NCI-H2081 (cell line): ENCODE data around the gene CDH4.

Source experiments
- DNase-seq, 2 experiments: peaks; one replicate each; lab custom pipeline; 2025; lab: John Stamatoyannopoulos, UW

Gene CDH4

DNA sequence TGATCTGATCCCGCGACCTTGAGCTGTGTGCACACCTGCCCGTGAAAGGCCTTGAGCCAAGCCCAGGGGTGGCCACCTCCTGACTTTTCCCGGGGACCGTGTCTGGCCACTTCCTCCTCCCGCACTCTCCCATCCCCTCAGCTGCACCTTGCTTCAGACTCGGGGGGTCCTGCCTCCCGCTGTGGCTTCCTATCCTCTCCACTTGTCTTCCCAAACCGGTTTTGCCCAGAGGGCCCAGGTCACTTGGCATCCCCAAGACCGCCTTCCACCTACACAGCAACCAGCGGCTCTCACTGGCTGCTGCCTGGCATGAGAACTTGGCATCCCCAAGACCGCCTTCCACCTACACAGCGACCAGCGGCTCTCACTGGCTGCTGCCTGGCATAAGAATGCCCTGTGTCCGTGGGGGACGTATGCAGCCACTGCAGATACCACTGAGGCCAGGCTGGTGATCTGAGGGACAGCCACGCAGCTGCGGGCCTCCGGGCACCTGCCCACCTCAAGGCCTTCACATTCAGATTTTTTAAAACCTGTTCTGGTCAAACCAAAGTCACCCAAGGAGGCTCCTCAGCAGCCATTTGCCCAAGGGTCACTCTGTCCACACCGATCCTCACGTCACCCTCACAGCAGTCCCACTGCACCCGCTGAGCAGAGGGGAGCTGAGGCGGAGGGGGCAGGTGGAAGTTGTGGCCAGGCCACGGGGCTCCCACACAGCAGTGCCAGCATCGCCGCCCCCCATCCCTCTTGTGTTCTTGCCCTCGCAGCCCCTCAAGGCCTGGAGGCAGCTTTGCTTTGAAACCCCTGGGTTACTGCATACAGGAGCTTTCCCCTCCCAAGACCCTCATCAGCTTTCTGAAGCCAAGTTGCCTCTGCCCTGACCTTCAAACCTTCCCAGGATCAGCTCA is 568.1 kb downstream of the CDH4 start:
- no peak for DNase-seq

GRCh38 chr20:61821735-61822134 is 569.7 kb downstream of the CDH4 start:
- no peak for DNase-seq

- DNase-seq = no peak
Measured at GRCh38 chr20:61822396-61822795, 570.3 kb downstream of the CDH4 start.

- DNase-seq = no peak
Measured at GRCh38 chr20:61823242-61823641, 571.2 kb downstream of the CDH4 start.

DNA sequence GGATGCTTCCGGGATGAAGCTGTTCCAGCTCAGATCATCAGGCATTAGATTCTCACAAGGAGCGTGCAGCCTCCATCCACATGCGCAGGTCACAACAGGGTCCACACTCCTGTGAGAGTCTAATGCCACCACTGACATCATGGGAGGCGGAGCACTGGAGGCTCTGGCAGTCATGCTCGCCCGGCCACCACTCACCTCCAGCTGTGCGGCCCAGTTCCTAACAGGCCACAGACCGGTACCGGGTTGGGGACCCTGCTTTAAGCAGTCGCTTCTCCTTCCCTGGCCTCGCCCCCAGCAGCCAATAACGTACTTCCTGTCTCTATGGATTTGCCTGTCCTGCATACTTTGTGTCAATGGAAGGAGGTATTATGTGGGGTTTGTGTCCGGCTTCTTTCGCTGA is 576.8 kb downstream of the CDH4 start:
- no peak for DNase-seq

GRCh38 chr20:61829526-61829925 is 577.5 kb downstream of the CDH4 start:
- DNase-seq = no peak

- DNase-seq = no peak
Measured at GRCh38 chr20:61830241-61830930, 578.3 kb downstream of the CDH4 start.

DNA sequence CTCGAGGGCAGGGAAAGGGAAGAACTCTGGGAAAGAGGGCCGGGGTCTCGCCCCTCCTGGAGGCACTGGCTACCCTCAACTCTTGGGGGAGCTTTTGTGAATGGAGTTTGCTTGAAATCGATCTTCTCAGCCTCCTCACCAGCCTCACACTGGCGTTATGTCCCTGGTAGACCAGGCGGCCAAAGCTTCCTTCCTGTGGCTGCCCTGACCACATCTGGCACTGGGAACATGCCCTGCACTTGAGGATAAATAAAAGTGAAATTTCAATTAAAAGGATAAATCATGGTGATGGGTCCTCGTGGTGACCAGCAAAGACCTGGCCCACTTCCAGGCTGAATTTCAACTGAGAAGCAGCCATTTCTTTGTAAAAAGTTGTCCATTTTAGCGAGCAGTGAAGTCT is 578.9 kb downstream of the CDH4 start:
- no peak for DNase-seq

DNA sequence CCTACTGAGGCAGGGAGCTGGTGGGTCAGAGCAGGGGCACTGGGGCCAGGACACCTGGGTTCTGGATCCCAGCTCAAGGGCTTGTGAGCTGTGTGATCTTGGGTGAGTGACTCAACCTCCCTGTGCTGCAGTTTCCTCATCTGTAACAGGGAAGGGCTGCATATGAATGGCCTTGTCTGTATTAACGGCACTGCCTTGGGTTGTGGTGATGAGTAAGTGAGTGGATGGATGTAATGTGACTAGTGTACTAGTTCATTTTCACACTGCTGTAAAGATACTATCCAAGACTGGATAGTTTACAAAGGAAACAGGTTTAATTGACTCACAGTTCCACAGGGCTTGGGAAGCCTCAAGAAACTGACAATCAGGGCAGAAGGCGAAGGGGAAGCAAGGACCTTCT is 580.1 kb downstream of the CDH4 start:
- DNase-seq = no peak

DNA sequence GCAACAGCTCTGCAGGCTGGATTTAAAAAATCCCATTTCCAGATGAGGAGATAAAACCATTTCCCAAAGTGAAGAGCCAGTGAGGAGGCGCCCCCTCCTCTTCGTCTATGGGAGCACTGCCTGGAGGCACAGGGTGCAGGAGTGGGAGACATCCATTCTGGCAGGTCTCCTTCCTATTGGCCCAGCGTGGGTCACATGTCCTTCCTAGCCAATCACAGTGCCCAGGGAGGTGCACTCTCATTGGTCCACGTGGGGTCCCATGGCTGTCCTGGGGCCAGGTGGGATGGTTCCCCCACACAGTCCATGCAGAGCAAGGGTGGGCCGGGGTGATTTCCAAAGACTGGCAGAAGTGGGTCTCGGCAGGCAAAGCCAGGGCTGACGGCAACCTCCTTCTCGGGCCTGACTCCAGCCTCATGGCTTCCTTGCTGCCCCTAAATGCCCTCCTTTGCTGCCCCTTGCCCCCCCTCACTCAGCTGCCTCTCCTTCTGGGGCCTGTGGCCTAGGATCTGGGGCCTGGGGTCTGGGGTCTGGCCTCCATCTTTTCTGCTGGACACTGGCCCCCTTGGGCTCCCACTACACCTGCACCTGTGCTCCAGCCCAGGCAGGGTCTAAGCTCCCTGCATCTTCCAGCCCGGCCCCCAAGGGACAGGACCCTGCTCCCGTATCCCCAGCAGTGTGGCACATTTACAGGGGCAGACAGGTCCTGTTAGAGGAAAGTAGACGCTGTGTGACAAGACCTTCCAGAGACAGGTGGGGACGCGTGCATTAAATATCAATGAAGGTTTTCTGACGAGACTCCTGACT is 581.9 kb downstream of the CDH4 start:
- no peak for DNase-seq

DNA sequence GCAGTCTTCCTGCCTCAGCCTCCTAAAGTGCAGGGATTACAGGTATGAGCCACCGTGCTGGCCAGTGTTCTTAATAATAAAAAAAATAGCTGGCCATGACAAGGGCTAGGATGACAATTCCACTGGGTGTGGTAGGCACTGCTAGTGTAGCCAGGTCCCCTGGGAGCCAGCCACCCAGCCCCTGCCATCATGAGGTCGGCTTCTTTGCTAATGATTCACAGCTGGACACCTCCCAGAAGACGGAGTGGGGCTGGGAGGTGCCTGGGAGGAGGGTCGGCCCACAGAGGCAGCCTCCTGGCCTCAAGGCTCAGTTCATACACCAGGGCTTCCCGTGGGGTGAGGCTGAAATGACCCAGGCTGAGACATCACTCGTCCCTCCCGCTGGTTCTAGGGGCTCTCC is 583.2 kb downstream of the CDH4 start:
- DNase-seq = no peak

DNA sequence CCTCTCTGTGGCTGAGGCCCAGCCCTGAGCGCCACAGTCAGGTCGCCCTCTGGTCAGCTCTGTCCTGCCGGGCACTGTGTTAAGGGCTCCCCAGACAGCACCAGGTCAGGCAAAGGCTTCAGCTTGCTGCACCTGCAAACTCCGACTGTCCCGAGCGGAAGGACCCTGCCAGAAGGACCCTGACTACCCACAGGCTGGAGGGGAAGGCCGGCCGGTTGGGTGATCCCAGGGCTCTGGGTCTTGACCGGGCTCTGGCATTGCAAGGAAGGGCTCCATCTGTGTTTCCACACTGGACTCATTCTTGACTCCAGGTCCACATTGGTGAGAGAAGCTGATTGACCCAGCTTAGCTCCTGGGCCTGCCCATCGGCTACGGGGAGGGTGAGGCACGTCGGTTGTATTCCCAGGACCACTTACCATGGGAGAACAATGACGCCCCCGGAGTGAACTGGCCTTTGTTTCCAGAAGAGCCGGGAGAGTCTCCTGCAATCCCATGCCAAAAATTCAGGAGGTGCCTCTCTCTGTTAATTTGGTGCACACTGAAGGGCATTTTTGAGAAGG is 583.8 kb downstream of the CDH4 start:
- no peak for DNase-seq

GRCh38 chr20:61837200-61837599 is 585.1 kb downstream of the CDH4 start:
- no peak for DNase-seq

- no peak for DNase-seq
Measured at GRCh38 chr20:61839223-61839911, 587.3 kb downstream of the CDH4 start.

DNA sequence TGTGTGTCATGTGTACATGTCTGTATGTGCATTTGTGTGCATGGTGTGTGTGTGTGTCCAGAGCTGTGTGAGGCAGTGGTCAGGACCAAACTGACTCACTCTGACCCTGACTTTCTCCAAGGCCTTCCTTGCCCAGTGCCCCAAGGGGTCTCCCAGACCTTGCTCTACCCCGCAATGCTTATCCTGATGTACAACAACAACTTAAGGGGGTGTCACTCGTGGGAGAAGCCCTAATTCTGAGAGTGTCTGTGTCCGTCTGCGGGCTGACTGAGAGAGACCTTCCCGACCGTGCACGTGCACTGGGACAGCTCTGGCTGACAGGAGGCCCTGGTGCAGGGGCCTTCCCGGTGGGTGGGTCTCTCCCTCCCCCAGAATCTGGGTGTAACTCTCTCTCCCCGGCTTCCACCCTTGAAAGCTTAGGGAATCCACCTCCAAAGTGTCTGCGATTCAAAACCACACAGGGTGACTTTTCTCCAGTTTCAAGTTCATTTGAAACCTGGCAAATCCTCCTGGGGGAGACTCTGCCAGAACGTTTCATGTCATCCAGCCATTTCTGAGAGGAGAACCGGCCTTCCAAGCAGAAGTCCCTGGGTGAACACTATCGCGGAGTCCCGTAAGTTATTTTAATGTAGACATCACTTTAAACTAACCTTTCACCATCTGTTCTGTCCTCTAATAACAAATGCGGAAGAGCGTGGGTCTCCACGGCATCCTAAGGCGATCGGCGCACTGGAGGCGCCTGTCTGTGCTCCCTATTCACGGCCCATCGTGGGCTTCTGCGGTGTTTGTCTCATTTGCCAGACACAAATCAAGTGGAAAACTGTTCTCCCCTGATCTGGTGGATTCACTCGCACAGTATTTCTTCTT is 588.1 kb downstream of the CDH4 start:
- no peak for DNase-seq

DNA sequence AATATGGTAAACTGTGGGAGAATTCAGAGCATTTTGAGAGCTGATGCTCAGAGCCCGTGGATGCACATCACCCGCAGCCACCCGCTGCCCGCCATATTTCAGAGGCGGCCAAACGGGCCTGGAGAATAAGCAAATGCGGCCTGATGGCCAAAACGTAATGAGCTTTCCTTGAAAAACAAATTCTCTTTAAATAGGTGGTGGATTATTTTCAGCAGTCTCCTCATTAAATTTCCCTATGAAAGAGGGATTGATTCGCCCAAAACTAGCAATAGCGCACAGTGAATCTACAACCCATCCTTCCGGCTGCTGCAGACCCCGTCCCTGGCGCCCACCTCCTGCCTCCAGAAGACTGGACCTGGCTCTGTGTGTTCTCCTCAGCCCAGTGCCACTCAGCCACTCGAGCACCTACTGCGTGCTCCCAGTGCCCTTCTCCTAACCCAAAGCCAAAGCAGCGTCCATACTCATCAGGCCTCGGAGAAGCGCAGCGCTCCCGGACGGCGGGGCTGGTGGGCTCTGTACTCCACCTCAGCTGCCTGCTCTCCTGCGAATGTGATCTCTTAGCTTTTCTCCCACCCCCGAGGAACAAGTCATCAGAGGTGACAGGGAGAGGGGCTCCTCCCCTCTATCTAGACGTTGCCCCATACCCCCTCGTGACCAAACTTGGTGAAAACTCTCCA is 588.9 kb downstream of the CDH4 start:
- no peak for DNase-seq

- DNase-seq = no peak
Measured at GRCh38 chr20:61841551-61841950, 589.5 kb downstream of the CDH4 start.

GRCh38 chr20:61841966-61842365 is 589.9 kb downstream of the CDH4 start:
- no peak for DNase-seq

DNA sequence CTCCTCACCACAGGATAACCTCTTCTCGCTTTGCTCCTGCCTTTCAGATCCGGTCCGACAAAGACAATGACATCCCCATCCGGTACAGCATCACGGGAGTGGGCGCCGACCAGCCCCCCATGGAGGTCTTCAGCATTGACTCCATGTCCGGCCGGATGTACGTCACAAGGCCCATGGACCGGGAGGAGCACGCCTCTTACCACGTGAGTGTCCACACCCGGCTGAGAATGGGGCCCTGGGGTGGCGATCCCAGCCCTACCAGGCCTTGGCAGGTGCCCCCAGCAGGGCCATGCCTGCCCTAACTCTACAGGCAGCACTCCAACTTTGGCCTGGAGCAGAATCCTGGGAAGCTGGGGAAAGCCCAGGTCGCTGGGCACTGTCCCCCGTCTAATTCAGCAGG is 592.6 kb downstream of the CDH4 start:
- no peak for DNase-seq

- DNase-seq = no peak
Measured at GRCh38 chr20:61845233-61845671, 593.2 kb downstream of the CDH4 start.
